ENCODE data around the gene RYR2. TPM values are rescaled to one million over a fixed set of nuclear protein-coding genes. Genes with fewer than 3 reads are reported as not detected.

Gene RYR2
- total and polyA plus RNA-seq, 2 experiments from 2014 or later, result 0.50 to 0.95 TPM

DNA sequence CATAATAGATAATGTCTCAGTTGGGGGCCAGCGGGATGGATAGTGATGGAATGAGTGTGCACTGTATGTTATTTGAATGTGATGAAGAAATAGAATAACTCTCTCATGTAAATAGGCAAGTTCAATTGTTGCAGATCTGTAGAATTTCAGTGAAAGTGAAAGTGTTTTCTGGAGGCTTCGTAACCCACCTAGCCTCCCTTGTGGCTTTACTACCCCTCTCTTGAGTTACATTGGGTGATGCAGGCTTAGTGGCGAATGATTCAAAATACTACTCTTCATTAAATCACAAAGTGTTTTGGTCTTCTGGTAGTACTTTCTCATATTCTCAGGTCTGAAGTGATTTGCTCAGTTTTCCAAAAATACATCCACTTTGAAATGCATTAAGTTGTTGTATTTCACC is 436.9 kb downstream of the RYR2 start:
- Histone ChIP-seq H2AFZ (no peak overlapping the region), H3K4me2 (no peak overlapping the region), H3K79me2 (no peaks in the 10 kb centered on the region), H3K9me2 (replicated peaks; ENCODE audit: insufficient read depth) (no peaks in the 10 kb centered on the region), H4K20me1 (ENCODE audit: insufficient read depth, poor library complexity, severe bottlenecking) (no peaks in the 10 kb centered on the region), H3K9me3 (ENCODE audit: low read depth) (no peaks in the 10 kb centered on the region), H3K4me1 (ENCODE audit: insufficient read depth) (no peaks in the 10 kb centered on the region), H3K27ac (no peak overlapping the region), H3K27me3 (no peaks in the 10 kb centered on the region), H3K4me3 (no peak overlapping the region), H3K36me3 (replicated peaks; ENCODE audit: insufficient read depth, low read depth) (no peaks in the 10 kb centered on the region)
- DNase-seq (ENCODE audit: low spot score), result no peak
- TF ChIP-seq, protein P1, sequence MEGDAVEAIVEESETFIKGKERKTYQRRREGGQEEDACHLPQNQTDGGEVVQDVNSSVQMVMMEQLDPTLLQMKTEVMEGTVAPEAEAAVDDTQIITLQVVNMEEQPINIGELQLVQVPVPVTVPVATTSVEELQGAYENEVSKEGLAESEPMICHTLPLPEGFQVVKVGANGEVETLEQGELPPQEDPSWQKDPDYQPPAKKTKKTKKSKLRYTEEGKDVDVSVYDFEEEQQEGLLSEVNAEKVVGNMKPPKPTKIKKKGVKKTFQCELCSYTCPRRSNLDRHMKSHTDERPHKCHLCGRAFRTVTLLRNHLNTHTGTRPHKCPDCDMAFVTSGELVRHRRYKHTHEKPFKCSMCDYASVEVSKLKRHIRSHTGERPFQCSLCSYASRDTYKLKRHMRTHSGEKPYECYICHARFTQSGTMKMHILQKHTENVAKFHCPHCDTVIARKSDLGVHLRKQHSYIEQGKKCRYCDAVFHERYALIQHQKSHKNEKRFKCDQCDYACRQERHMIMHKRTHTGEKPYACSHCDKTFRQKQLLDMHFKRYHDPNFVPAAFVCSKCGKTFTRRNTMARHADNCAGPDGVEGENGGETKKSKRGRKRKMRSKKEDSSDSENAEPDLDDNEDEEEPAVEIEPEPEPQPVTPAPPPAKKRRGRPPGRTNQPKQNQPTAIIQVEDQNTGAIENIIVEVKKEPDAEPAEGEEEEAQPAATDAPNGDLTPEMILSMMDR (IDR thresholded peaks at IDR 0.05; ENCODE audit: poor library complexity), result no peak
- TF ChIP-seq EZH2phosphoT487 (IDR thresholded peaks at IDR 0.05; ENCODE audit: low read depth, severe bottlenecking, unreplicated experiment) (no peak), EZH2 (IDR thresholded peaks at IDR 0.05; ENCODE audit: borderline replicate concordance) (no peak)
- 86% methylated on average over 3 of the region's 3 CpGs for WGBS (ENCODE audit: low lambda C conversion rate, missing lambda C conversion rate)

DNA sequence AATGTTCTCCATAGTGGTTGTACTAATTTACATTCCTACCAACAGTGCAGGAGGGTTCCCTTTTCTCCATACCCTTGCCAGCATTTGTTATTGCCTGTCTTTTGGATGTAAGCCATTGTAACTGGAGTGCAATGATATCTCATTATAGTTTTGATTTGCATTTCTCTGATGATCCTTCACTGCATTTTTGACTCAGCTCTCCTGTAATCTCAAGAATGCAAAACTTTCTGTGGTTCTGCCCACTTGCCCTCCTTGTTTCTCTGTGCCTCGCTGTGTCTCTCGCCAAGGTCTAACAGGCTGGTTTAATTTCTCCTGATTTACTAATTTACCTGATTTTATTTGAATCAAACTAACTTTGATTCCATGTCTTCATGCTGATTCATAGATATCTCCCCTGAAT is 440.8 kb downstream of the RYR2 start:
- Histone ChIP-seq H2AFZ (no peak overlapping the region), H3K27me3 (no peaks in the 10 kb centered on the region), H4K20me1 (ENCODE audit: insufficient read depth, poor library complexity, severe bottlenecking) (no peaks in the 10 kb centered on the region), H3K4me2 (no peak overlapping the region), H3K4me1 (ENCODE audit: insufficient read depth) (no peaks in the 10 kb centered on the region), H3K9me2 (replicated peaks; ENCODE audit: insufficient read depth) (no peaks in the 10 kb centered on the region), H3K27ac (no peak overlapping the region), H3K4me3 (no peak overlapping the region), H3K79me2 (no peaks in the 10 kb centered on the region), H3K9me3 (ENCODE audit: low read depth) (no peaks in the 10 kb centered on the region), H3K36me3 (replicated peaks; ENCODE audit: insufficient read depth, low read depth) (no peaks in the 10 kb centered on the region)
- DNase-seq (ENCODE audit: low spot score), result no peak
- no peak for TF ChIP-seq EZH2phosphoT487 (IDR thresholded peaks at IDR 0.05; ENCODE audit: low read depth, severe bottlenecking, unreplicated experiment)
- no peak for TF ChIP-seq EZH2 (IDR thresholded peaks at IDR 0.05; ENCODE audit: borderline replicate concordance)
- TF ChIP-seq, protein P1 (IDR thresholded peaks at IDR 0.05; ENCODE audit: poor library complexity), result no peak
- WGBS (ENCODE audit: low lambda C conversion rate, missing lambda C conversion rate), result 100% methylated on average over 2 of the region's 2 CpGs

DNA sequence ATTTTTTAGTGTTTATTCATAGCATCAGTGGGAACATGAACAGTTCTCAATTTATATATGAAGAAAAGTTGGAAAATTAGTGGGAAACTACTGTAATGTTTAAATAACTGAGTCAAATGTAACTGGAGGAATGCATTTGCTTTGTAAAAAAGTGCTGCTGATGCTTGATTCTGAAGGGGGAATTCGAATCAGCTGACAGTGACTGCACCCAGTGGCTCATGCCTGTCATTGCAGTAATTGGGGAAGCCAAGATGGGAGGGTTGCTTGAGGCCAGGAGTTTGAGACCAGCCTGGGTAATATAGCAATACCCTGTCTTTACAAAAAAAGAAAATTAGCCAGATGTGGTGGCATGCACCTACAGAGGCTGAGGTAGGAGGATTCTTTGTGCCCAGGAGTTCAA is 450.4 kb downstream of the RYR2 start:
- H3K9me3 ChIP-seq (ENCODE audit: low read depth), result no peaks in the 10 kb centered on the region
- no peak overlapping the region for H2AFZ ChIP-seq
- no peaks in the 10 kb centered on the region for H3K4me1 ChIP-seq (ENCODE audit: insufficient read depth)
- H3K4me3 ChIP-seq, result no peak overlapping the region
- DNase-seq (ENCODE audit: low spot score), result no peak
- no peak overlapping the region for H3K27ac ChIP-seq
- TF ChIP-seq, protein P1 (IDR thresholded peaks at IDR 0.05; ENCODE audit: poor library complexity), result no peak
- no peak for TF ChIP-seq EZH2 (IDR thresholded peaks at IDR 0.05; ENCODE audit: borderline replicate concordance)
- TF ChIP-seq EZH2phosphoT487 (IDR thresholded peaks at IDR 0.05; ENCODE audit: low read depth, severe bottlenecking, unreplicated experiment), result no peak
- H3K4me2 ChIP-seq, result no peak overlapping the region
- no peaks in the 10 kb centered on the region for H3K9me2 ChIP-seq (replicated peaks; ENCODE audit: insufficient read depth)
- H3K79me2 ChIP-seq, result no peaks in the 10 kb centered on the region
- 58% methylated on average over 1 of the region's 1 CpG for WGBS (ENCODE audit: low lambda C conversion rate, missing lambda C conversion rate)
- H3K27me3 ChIP-seq, result no peaks in the 10 kb centered on the region
- no peaks in the 10 kb centered on the region for H3K36me3 ChIP-seq (replicated peaks; ENCODE audit: insufficient read depth, low read depth)
- no peaks in the 10 kb centered on the region for H4K20me1 ChIP-seq (ENCODE audit: insufficient read depth, poor library complexity, severe bottlenecking)

DNA sequence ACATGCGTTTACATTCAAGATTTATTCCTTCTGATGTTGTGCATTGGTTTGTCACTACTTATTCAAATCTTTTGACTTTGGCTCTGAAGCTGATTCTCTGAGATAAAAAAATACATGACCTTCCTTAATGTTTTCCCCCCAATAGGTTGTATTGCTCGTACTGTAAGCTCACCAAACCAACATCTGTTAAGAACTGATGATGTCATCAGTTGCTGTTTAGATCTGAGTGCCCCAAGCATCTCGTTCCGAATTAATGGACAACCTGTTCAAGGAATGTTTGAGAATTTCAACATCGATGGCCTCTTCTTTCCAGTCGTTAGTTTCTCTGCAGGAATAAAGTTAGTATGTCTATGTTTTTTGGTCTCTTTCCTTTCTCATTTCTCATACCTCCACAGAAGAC is 458.6 kb downstream of the RYR2 start:
- no peaks in the 10 kb centered on the region for H3K27me3 ChIP-seq
- no peak overlapping the region for H2AFZ ChIP-seq
- DNase-seq (ENCODE audit: low spot score), result no peak
- no peaks in the 10 kb centered on the region for H3K79me2 ChIP-seq
- no peaks in the 10 kb centered on the region for H3K4me1 ChIP-seq (ENCODE audit: insufficient read depth)
- TF ChIP-seq, protein P1 (IDR thresholded peaks at IDR 0.05; ENCODE audit: poor library complexity), result no peak
- TF ChIP-seq EZH2phosphoT487 (IDR thresholded peaks at IDR 0.05; ENCODE audit: low read depth, severe bottlenecking, unreplicated experiment), result no peak
- no peak for TF ChIP-seq EZH2 (IDR thresholded peaks at IDR 0.05; ENCODE audit: borderline replicate concordance)
- no peak overlapping the region for H3K4me3 ChIP-seq
- H3K9me2 ChIP-seq (replicated peaks; ENCODE audit: insufficient read depth), result no peaks in the 10 kb centered on the region
- no peak overlapping the region for H3K27ac ChIP-seq
- WGBS (ENCODE audit: low lambda C conversion rate, missing lambda C conversion rate), result 85% methylated on average over 6 of the region's 6 CpGs
- no peaks in the 10 kb centered on the region for H3K36me3 ChIP-seq (replicated peaks; ENCODE audit: insufficient read depth, low read depth)
- no peaks in the 10 kb centered on the region for H4K20me1 ChIP-seq (ENCODE audit: insufficient read depth, poor library complexity, severe bottlenecking)
- H3K4me2 ChIP-seq, result no peak overlapping the region
- no peaks in the 10 kb centered on the region for H3K9me3 ChIP-seq (ENCODE audit: low read depth)

Data from hepatocyte (in vitro differentiated cells).